BLaER1 (cell line): ENCODE data around the gene AHNAK.

Experiments
- H3K27ac ChIP-seq: shearing (Covaris generic); formaldehyde crosslinking; 2 replicates; pipeline ENCODE4 v1.8.1; 2022
- H3K27me3 ChIP-seq: shearing (Covaris generic); formaldehyde crosslinking; 2 replicates; pipeline ENCODE4 v1.8.1; 2022
- H3K36me3 ChIP-seq: shearing (Covaris generic); formaldehyde crosslinking; 2 replicates; pipeline ENCODE4 v1.8.1; 2022
- H3K4me1 ChIP-seq: shearing (Covaris generic); formaldehyde crosslinking; 2 replicates; pipeline ENCODE4 v1.8.1; 2022
- H3K4me2 ChIP-seq: shearing (Covaris generic); formaldehyde crosslinking; 2 replicates; pipeline ENCODE4 v1.8.1; 2022
- H3K4me3 ChIP-seq: shearing (Covaris generic); formaldehyde crosslinking; 2 replicates; pipeline ENCODE4 v1.8.1; 2022
- H3K9ac ChIP-seq: shearing (Covaris generic); formaldehyde crosslinking; 2 replicates; pipeline ENCODE4 v1.8.1; 2022
- H3K9me3 ChIP-seq: shearing (Covaris generic); formaldehyde crosslinking; 2 replicates; pipeline ENCODE4 v1.8.1; 2022
- H4K20me1 ChIP-seq: shearing (Covaris generic); formaldehyde crosslinking; 2 replicates; pipeline ENCODE4 v1.8.1; 2022
- Cebpa-rat ChIP-seq: shearing (Covaris generic); IDR thresholded peaks from 2 replicates; pipeline ENCODE4 v1.8.1; 2022

Gene AHNAK

GRCh38 chr11:62446091-62446490 lies 100.5 kb downstream of the AHNAK start:
- no peak overlapping the region for H3K27ac ChIP-seq
- H3K4me2 ChIP-seq, result no peak overlapping the region
- H3K9me3 ChIP-seq, result no peaks in the 10 kb centered on the region
- peaks cover 9% of the 10 kb centered on the region; the same call in 1 of the 2 replicates for H3K4me1 ChIP-seq
- H3K9ac ChIP-seq, result no peak overlapping the region
- H3K27me3 ChIP-seq, result peaks cover 26% of the 10 kb centered on the region
- H4K20me1 ChIP-seq, result no peaks in the 10 kb centered on the region
- no peak for TF ChIP-seq Cebpa-rat
- H3K36me3 ChIP-seq, result no peaks in the 10 kb centered on the region
- H3K4me3 ChIP-seq, result no peak overlapping the region

GRCh38 chr11:62445314-62445740 lies 101.3 kb downstream of the AHNAK start:
- H3K4me1 ChIP-seq, result peaks cover 9% of the 10 kb centered on the region; the same call in 1 of the 2 replicates
- TF ChIP-seq Cebpa-rat, result no peak
- H3K9ac ChIP-seq, result no peak overlapping the region
- no peak overlapping the region for H3K4me2 ChIP-seq
- H3K4me3 ChIP-seq, result no peak overlapping the region
- no peaks in the 10 kb centered on the region for H3K36me3 ChIP-seq
- H3K27ac ChIP-seq, result no peak overlapping the region
- H4K20me1 ChIP-seq, result no peaks in the 10 kb centered on the region
- H3K27me3 ChIP-seq, result peaks cover 26% of the 10 kb centered on the region
- H3K9me3 ChIP-seq, result no peaks in the 10 kb centered on the region

GRCh38 chr11:62444835-62445234 lies 101.8 kb downstream of the AHNAK start:
- Histone ChIP-seq H3K9me3 (no peaks in the 10 kb centered on the region), H3K4me2 (peak overlapping the region; percentile 55), H3K27me3 (peaks cover 26% of the 10 kb centered on the region), H3K4me1 (peaks cover 9% of the 10 kb centered on the region; the same call in 1 of the 2 replicates), H3K4me3 (0 out of 2 replicates have a peak overlapping the region, but pooled peaks have one; percentile 49), H3K27ac (no peak overlapping the region), H3K9ac (no peak overlapping the region), H3K36me3 (no peaks in the 10 kb centered on the region), H4K20me1 (no peaks in the 10 kb centered on the region)
- TF ChIP-seq Cebpa-rat, result no peak

GRCh38 chr11:62444236-62444833 lies 102.3 kb downstream of the AHNAK start:
- Histone ChIP-seq H3K27ac (no peak overlapping the region), H3K4me2 (peak overlapping the region; percentile 55), H3K4me3 (peak overlapping the region; percentile 49; the same call in 1 of the 2 replicates), H3K4me1 (peaks cover 9% of the 10 kb centered on the region; the same call in 1 of the 2 replicates), H3K27me3 (peaks cover 26% of the 10 kb centered on the region), H4K20me1 (no peaks in the 10 kb centered on the region), H3K9me3 (no peaks in the 10 kb centered on the region), H3K9ac (no peak overlapping the region), H3K36me3 (no peaks in the 10 kb centered on the region)
- no peak for TF ChIP-seq Cebpa-rat

- Histone ChIP-seq H3K9ac (no peak overlapping the region), H3K4me1 (peaks cover 9% of the 10 kb centered on the region; the same call in 1 of the 2 replicates), H4K20me1 (no peaks in the 10 kb centered on the region), H3K4me2 (peak overlapping the region; percentile 55; the same call in 1 of the 2 replicates), H3K4me3 (no peak overlapping the region), H3K27ac (no peak overlapping the region), H3K27me3 (peaks cover 26% of the 10 kb centered on the region), H3K9me3 (no peaks in the 10 kb centered on the region), H3K36me3 (no peaks in the 10 kb centered on the region)
- no peak for TF ChIP-seq Cebpa-rat
Measured at GRCh38 chr11:62443390-62444235, 103.0 kb downstream of the AHNAK start.

- Histone ChIP-seq H3K27ac (no peak overlapping the region), H3K4me2 (no peak overlapping the region), H3K9ac (no peak overlapping the region), H3K9me3 (no peaks in the 10 kb centered on the region), H3K4me3 (no peak overlapping the region), H3K36me3 (no peaks in the 10 kb centered on the region), H3K27me3 (peaks cover 17% of the 10 kb centered on the region), H4K20me1 (no peaks in the 10 kb centered on the region), H3K4me1 (peaks cover 9% of the 10 kb centered on the region; the same call in 1 of the 2 replicates)
- no peak for TF ChIP-seq Cebpa-rat
Measured at GRCh38 chr11:62439785-62440602, 106.6 kb downstream of the AHNAK start.

- peaks cover 3% of the 10 kb centered on the region for H3K27me3 ChIP-seq
- H3K9ac ChIP-seq, result no peak overlapping the region
- no peak overlapping the region for H3K4me2 ChIP-seq
- no peak overlapping the region for H3K4me3 ChIP-seq
- no peaks in the 10 kb centered on the region for H3K9me3 ChIP-seq
- no peak for TF ChIP-seq Cebpa-rat
- H3K27ac ChIP-seq, result no peak overlapping the region
- H4K20me1 ChIP-seq, result no peaks in the 10 kb centered on the region
- H3K36me3 ChIP-seq, result no peaks in the 10 kb centered on the region
- peaks cover 8% of the 10 kb centered on the region for H3K4me1 ChIP-seq
Measured at GRCh38 chr11:62438641-62439040, 108.0 kb downstream of the AHNAK start.

GRCh38 chr11:62437616-62438015 lies 109.0 kb downstream of the AHNAK start:
- Histone ChIP-seq H4K20me1 (no peaks in the 10 kb centered on the region), H3K27me3 (no peaks in the 10 kb centered on the region), H3K4me1 (peaks cover 18% of the 10 kb centered on the region), H3K4me2 (no peak overlapping the region), H3K36me3 (no peaks in the 10 kb centered on the region), H3K9ac (no peak overlapping the region), H3K27ac (no peak overlapping the region), H3K4me3 (no peak overlapping the region), H3K9me3 (no peaks in the 10 kb centered on the region)
- TF ChIP-seq Cebpa-rat, result no peak

GRCh38 chr11:62435846-62436660 lies 110.6 kb downstream of the AHNAK start:
- TF ChIP-seq Cebpa-rat, result no peak
- H3K9ac ChIP-seq, result no peak overlapping the region
- H3K27ac ChIP-seq, result no peak overlapping the region
- no peaks in the 10 kb centered on the region for H3K27me3 ChIP-seq
- no peak overlapping the region for H3K4me3 ChIP-seq
- H3K4me2 ChIP-seq, result no peak overlapping the region
- peaks cover 24% of the 10 kb centered on the region for H3K4me1 ChIP-seq
- no peaks in the 10 kb centered on the region for H3K9me3 ChIP-seq
- no peaks in the 10 kb centered on the region for H3K36me3 ChIP-seq
- H4K20me1 ChIP-seq, result no peaks in the 10 kb centered on the region
